H9 (cell line): ENCODE results near the gene NME4. TPM values are rescaled to one million over a fixed set of nuclear protein-coding genes. Genes with fewer than 3 reads are reported as not detected.
A peak's percentile ranks its signal among the peaks of the same experiment; 100 is the strongest.

Experiments used
- DNase-seq: peaks from one replicate; pipeline ENCODE4 v3.0.0-alpha.2; 2017
- H2AFZ ChIP-seq: one replicate; pipeline ENCODE4 v1.6.1; 2013; ENCODE audit warnings: mild to moderate bottlenecking, low read length, control low read depth, moderate library complexity
- H2AK5ac ChIP-seq: 2 replicates; pipeline ENCODE4 v1.6.1; 2013; ENCODE audit warnings: low read length, control low read depth, mixed read lengths; ENCODE audit not compliant: insufficient read length
- H2BK120ac ChIP-seq: one replicate; pipeline ENCODE4 v1.6.1; 2013; ENCODE audit warnings: low read depth, mild to moderate bottlenecking, low read length, control low read depth, inconsistent platforms; ENCODE audit not compliant: poor library complexity, severe bottlenecking
- H2BK12ac ChIP-seq: 2 replicates; pipeline ENCODE4 v1.6.1; 2013; ENCODE audit warnings: low read length, control low read depth, mixed read lengths, low read depth; ENCODE audit not compliant: insufficient read length
- H2BK15ac ChIP-seq: 2 replicates; pipeline ENCODE4 v1.6.1; 2013; ENCODE audit warnings: low read depth, low read length, control low read depth
- H2BK20ac ChIP-seq: one replicate; pipeline ENCODE4 v1.6.1; 2013; ENCODE audit warnings: low read depth, mild to moderate bottlenecking, low read length, control low read depth, inconsistent platforms; ENCODE audit not compliant: poor library complexity, severe bottlenecking
- H2BK5ac ChIP-seq: 2 replicates; pipeline ENCODE4 v1.6.1; 2013; ENCODE audit warnings: low read length, control low read depth, mixed read lengths; ENCODE audit not compliant: insufficient read length
- H3K14ac ChIP-seq: 2 replicates; pipeline ENCODE4 v1.6.1; 2013; ENCODE audit warnings: low read length, control low read depth; ENCODE audit not compliant: insufficient read depth
- H3K18ac ChIP-seq: 2 replicates; pipeline ENCODE4 v1.6.1; 2013; ENCODE audit warnings: low read depth, mild to moderate bottlenecking, mixed read lengths, low read length, control low read depth; ENCODE audit not compliant: insufficient read length
- H3K23ac ChIP-seq: 2 replicates; pipeline ENCODE4 v1.6.1; 2013; ENCODE audit warnings: low read length, control low read depth, mixed read lengths, low read depth; ENCODE audit not compliant: insufficient read length
- H3K23me2 ChIP-seq: 2 replicates; pipeline ENCODE4 v1.6.1; 2013; ENCODE audit warnings: low read depth, mild to moderate bottlenecking, mixed read lengths, low read length, control low read depth; ENCODE audit not compliant: insufficient read length, poor library complexity, severe bottlenecking
- H3K27ac ChIP-seq: 2 replicates; pipeline ENCODE4 v1.5.1; 2013; ENCODE audit warnings: low read length, control low read depth, mixed read lengths, low read depth; ENCODE audit not compliant: insufficient read length
- H3K27me3 ChIP-seq: 2 replicates; pipeline ENCODE4 v1.6.1; 2013; ENCODE audit warnings: low read length, control low read depth, inconsistent platforms; ENCODE audit not compliant: insufficient read depth
- H3K4ac ChIP-seq: 2 replicates; pipeline ENCODE4 v1.6.1; 2013; ENCODE audit warnings: low read depth, mild to moderate bottlenecking, control low read depth, inconsistent platforms, low read length, moderate library complexity
- H3K4me1 ChIP-seq: 2 replicates; pipeline ENCODE4 v1.6.1; 2013; ENCODE audit warnings: low read length, control low read depth, inconsistent platforms; ENCODE audit not compliant: insufficient read depth
- H3K4me2 ChIP-seq: 2 replicates; pipeline ENCODE4 v1.6.1; 2013; ENCODE audit warnings: low read length, control low read depth, mixed read lengths; ENCODE audit not compliant: insufficient read length, insufficient read depth
- H3K56ac ChIP-seq: 2 replicates; pipeline ENCODE4 v1.6.1; 2013; ENCODE audit warnings: low read depth, mild to moderate bottlenecking, mixed read lengths, low read length, control low read depth; ENCODE audit not compliant: insufficient read length
- H3K79me1 ChIP-seq: 2 replicates; pipeline ENCODE4 v1.6.1; 2013; ENCODE audit warnings: low read depth, mild to moderate bottlenecking, moderate library complexity, low read length, control low read depth, inconsistent platforms; ENCODE audit not compliant: insufficient read depth, poor library complexity, severe bottlenecking
- H3K79me2 ChIP-seq: 2 replicates; pipeline ENCODE4 v1.6.1; 2013; ENCODE audit warnings: low read length, control low read depth, inconsistent platforms; ENCODE audit not compliant: insufficient read depth
- H3K9ac ChIP-seq: 2 replicates; pipeline ENCODE4 v1.6.1; 2013; ENCODE audit warnings: low read length, control low read depth, mixed read lengths; ENCODE audit not compliant: insufficient read length; ENCODE audit errors: extremely low read depth
- H3K9me3 ChIP-seq: one replicate; pipeline ENCODE4 v1.6.1; 2013; ENCODE audit warnings: low read depth, low read length, inconsistent platforms; ENCODE audit not compliant: control insufficient read depth
- H3T11ph ChIP-seq: one replicate; pipeline ENCODE4 v1.6.1; 2013; ENCODE audit warnings: mild to moderate bottlenecking, low read length, control low read depth, inconsistent platforms
- H4K20me1 ChIP-seq: one replicate; pipeline ENCODE4 v1.6.1; 2013; ENCODE audit not compliant: control insufficient read depth, insufficient read length, insufficient read depth
- H4K5ac ChIP-seq: 2 replicates; pipeline ENCODE4 v1.6.1; 2013; ENCODE audit warnings: low read depth, mild to moderate bottlenecking, mixed read lengths, low read length, control low read depth; ENCODE audit not compliant: insufficient read length
- H4K8ac ChIP-seq: replicated peaks from 2 replicates; pipeline ENCODE4 v1.6.1; 2013; ENCODE audit warnings: low read length, control low read depth, mixed read lengths, low read depth; ENCODE audit not compliant: insufficient read length
- H4K91ac ChIP-seq: 2 replicates; pipeline ENCODE4 v1.6.1; 2013; ENCODE audit warnings: low read depth, mild to moderate bottlenecking, moderate library complexity, mixed read lengths, low read length, control low read depth; ENCODE audit not compliant: insufficient read length
- H3K27ac Mint-ChIP-seq, 3 experiments: 2 replicates in 2 of 3; 3 replicates in 1 of 3; pipeline ENCODE4 v1.8.0; 2020 to 2021; ENCODE audit warnings: mixed read lengths in 3 of 3, mild to moderate bottlenecking in 1 of 3, moderate library complexity in 1 of 3
- H3K27me3 Mint-ChIP-seq: 2 replicates; pipeline ENCODE4 v1.8.0; 2021; ENCODE audit warnings: low read depth, mild to moderate bottlenecking, moderate library complexity, mixed read lengths
- H3K36me3 Mint-ChIP-seq, 3 experiments: 2 replicates in 2 of 3; 3 replicates in 1 of 3; pipeline ENCODE4 v1.8.0; 2020 to 2021; ENCODE audit warnings: low read depth in 3 of 3, mixed read lengths in 3 of 3; ENCODE audit not compliant: insufficient read depth in 1 of 3
- H3K4me1 Mint-ChIP-seq, 2 experiments: 2 replicates each; pipeline ENCODE4 v1.8.0; 2020; ENCODE audit warnings: mixed read lengths in 2 of 2
- H3K4me3 Mint-ChIP-seq, 2 experiments: 2 replicates in 1 of 2; 3 replicates in 1 of 2; pipeline ENCODE4 v1.8.0; 2020 to 2021; ENCODE audit warnings: mild to moderate bottlenecking in 2 of 2, mixed read lengths in 2 of 2, moderate library complexity in 1 of 2
- H3K9me3 Mint-ChIP-seq, 2 experiments: 2 replicates in 1 of 2; 3 replicates in 1 of 2; pipeline ENCODE4 v1.8.0; 2020; ENCODE audit warnings: mild to moderate bottlenecking in 2 of 2, mixed read lengths in 2 of 2, moderate library complexity in 1 of 2
- CTCF ChIP-seq: fragments of 200-600 bp; sonication (generic); conservative IDR thresholded peaks from 3 replicates; pipeline ENCODE4 v1.8.0; 2021; ENCODE audit warnings: antibody characterized with exemption, mild to moderate bottlenecking
- WGBS: extraction: QIAGEN DNeasy Blood & Tissue Kit; methylation state at CpG from one replicate; pipeline ENCODE4 v1.1.7; 2013; ENCODE audit warnings: missing lambda C conversion rate, low lambda C conversion rate, mixed read lengths; ENCODE audit not compliant: insufficient read length; ENCODE audit errors: extremely low coverage; 5-methylcytosine and 5-hydroxymethylcytosine counted together
- total RNA-seq: library from RNA; stranded (reverse); gene quantifications from 2 replicates; pipeline ENCODE4 v1.2.1, GENCODE V29; 2021

The NME4 gene
- total RNA-seq, 1 experiment from 2014 or later = 320 TPM

GRCh38 chr16:400061-400591, 3.1 kb downstream of the NME4 start:
- no peak overlapping the region for H3K14ac ChIP-seq
- H2BK15ac ChIP-seq = no peak overlapping the region
- no peak overlapping the region for H3K4me2 ChIP-seq
- H3K4me1 ChIP-seq = peaks cover 2% of the 10 kb centered on the region; the same call in 1 of the 2 replicates
- H2BK20ac ChIP-seq = no peak overlapping the region
- no peaks in the 10 kb centered on the region for H3K79me2 ChIP-seq
- H2AFZ ChIP-seq = no peak overlapping the region
- no peak overlapping the region for H3K4ac ChIP-seq
- H2BK5ac ChIP-seq = no peak overlapping the region
- no peak overlapping the region for H3K27ac ChIP-seq
- H4K20me1 ChIP-seq = peaks cover 2% of the 10 kb centered on the region
- no peaks in the 10 kb centered on the region for H3K23me2 ChIP-seq
- no peak overlapping the region for H4K91ac ChIP-seq
- Mint-ChIP-seq H3K36me3 (peaks cover 15 to 23% (median 22%) of the 10 kb centered on the region in 3 experiments), H3K4me1 (peaks cover 22 to 24% of the 10 kb centered on the region in 2 experiments), H3K4me3 (peak overlapping the region; percentile 73 to 74), H3K27ac (peak overlapping the region in 1 of 3 experiments; percentile 62; a peak in 3 of 7 replicates), H3K27me3 (no peaks in the 10 kb centered on the region), H3K9me3 (peaks cover 0 to 2% of the 10 kb centered on the region in 2 experiments; a peak in 2 of 5 replicates)
- H3K9me3 ChIP-seq = no peaks in the 10 kb centered on the region
- H3K9ac ChIP-seq = no peak overlapping the region
- H3K27me3 ChIP-seq = no peaks in the 10 kb centered on the region
- H3K79me1 ChIP-seq = no peaks in the 10 kb centered on the region
- DNase-seq = no peak
- H4K8ac ChIP-seq = no peak overlapping the region
- no peak overlapping the region for H3T11ph ChIP-seq
- no peak overlapping the region for H3K23ac ChIP-seq
- H2BK120ac ChIP-seq = no peak overlapping the region
- WGBS = no CpG with 5 or more reads among the region's 10 CpGs
- no peak overlapping the region for H2BK12ac ChIP-seq
- no peak overlapping the region for H4K5ac ChIP-seq
- H3K18ac ChIP-seq = no peak overlapping the region
- no peak overlapping the region for H2AK5ac ChIP-seq
- no peak overlapping the region for H3K56ac ChIP-seq
- no peak for TF ChIP-seq CTCF
